ENCODE measurements around the gene SRRM2. TPM values are rescaled to one million over a fixed set of nuclear protein-coding genes. Genes with fewer than 3 reads are reported as not detected.

The SRRM2 gene
- total RNA-seq, 4 donors from 2014 or later: 73.9 to 398 (median 255) TPM

DNA sequence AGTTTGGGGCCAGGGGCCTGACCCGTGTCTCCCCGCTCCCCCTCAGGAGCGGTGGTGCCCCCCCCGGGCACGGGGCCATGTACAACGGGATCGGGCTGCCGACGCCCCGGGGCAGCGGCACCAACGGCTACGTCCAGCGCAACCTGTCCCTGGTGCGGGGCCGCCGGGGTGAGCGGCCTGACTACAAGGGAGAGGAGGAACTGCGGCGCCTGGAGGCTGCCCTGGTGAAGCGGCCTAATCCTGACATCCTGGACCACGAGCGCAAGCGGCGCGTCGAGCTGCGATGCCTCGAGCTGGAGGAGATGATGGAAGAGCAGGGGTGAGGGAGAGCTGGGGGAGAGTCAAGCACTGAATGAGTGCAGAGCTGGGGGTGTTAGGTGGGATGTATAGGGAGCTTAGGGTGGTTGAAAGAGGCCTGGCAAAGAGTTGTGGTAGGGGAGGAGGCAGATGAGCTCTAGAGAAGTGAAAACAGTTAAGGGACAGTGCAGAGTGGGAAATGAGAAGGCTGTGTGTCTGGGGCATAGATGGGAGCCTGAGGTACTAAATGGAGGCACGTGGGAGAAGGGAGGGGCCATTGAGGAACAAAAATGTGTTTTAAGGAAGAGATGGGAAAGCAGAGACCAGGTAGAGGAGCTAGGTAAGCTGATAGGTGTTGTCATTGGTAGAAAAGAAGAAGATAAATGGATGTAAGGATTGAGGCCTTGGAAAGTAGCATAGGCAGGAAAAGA is 4.0 kb downstream of the SRRM2 start:
- H3K9me3 ChIP-seq: no peaks in the 10 kb centered on the region
- no peak for TF ChIP-seq POLR2AphosphoS5 (IDR thresholded peaks at IDR 0.05)
- no peak for TF ChIP-seq EP300 (IDR thresholded peaks at IDR 0.05)
- TF ChIP-seq POLR2A (IDR thresholded peaks at IDR 0.05): no peak
- TF ChIP-seq, protein P1, sequence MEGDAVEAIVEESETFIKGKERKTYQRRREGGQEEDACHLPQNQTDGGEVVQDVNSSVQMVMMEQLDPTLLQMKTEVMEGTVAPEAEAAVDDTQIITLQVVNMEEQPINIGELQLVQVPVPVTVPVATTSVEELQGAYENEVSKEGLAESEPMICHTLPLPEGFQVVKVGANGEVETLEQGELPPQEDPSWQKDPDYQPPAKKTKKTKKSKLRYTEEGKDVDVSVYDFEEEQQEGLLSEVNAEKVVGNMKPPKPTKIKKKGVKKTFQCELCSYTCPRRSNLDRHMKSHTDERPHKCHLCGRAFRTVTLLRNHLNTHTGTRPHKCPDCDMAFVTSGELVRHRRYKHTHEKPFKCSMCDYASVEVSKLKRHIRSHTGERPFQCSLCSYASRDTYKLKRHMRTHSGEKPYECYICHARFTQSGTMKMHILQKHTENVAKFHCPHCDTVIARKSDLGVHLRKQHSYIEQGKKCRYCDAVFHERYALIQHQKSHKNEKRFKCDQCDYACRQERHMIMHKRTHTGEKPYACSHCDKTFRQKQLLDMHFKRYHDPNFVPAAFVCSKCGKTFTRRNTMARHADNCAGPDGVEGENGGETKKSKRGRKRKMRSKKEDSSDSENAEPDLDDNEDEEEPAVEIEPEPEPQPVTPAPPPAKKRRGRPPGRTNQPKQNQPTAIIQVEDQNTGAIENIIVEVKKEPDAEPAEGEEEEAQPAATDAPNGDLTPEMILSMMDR (IDR thresholded peaks at IDR 0.05): no peak
- H3K36me3 ChIP-seq: peaks cover 15 to 52% of the 10 kb centered on the region in 2 donors
- H3K4me1 ChIP-seq: peaks cover 0 to 70% (median 27%) of the 10 kb centered on the region in 3 donors
- 58 to 90% methylated on average over 2 to 13 of the region's 30 CpGs for WGBS, 2 donors (ENCODE audit: low coverage in 1 of 2)
- no peak overlapping the region for H3K27ac ChIP-seq
- H3K27me3 ChIP-seq: no peaks in the 10 kb centered on the region
- H3K4me3 ChIP-seq: no peak overlapping the region
- ATAC-seq: no peak

GRCh38 chr16:2757344-2757743 is 4.9 kb downstream of the SRRM2 start:
- Histone ChIP-seq H3K36me3 (peaks cover 15 to 61% of the 10 kb centered on the region in 2 donors), H3K27ac (no peak overlapping the region), H3K4me3 (no peak overlapping the region), H3K4me1 (peaks cover 0 to 64% (median 27%) of the 10 kb centered on the region in 3 donors), H3K27me3 (no peaks in the 10 kb centered on the region), H3K9me3 (no peaks in the 10 kb centered on the region)
- no peak for TF ChIP-seq EP300 (IDR thresholded peaks at IDR 0.05)
- TF ChIP-seq POLR2AphosphoS5 (IDR thresholded peaks at IDR 0.05): no peak
- TF ChIP-seq POLR2A (IDR thresholded peaks at IDR 0.05): no peak
- no peak for ATAC-seq
- WGBS, 2 donors (ENCODE audit: low coverage in 1 of 2): 61 to 65% methylated on average over 9 to 11 of the region's 11 CpGs

- WGBS, 2 donors (ENCODE audit: low coverage in 1 of 2): 96 to 100% methylated on average over 2 to 7 of the region's 10 CpGs
- H3K27ac ChIP-seq: no peak overlapping the region
- no peak for ATAC-seq
- H3K36me3 ChIP-seq: peaks cover 15 to 98% of the 10 kb centered on the region in 2 donors
- H3K27me3 ChIP-seq: no peaks in the 10 kb centered on the region
- no peak for TF ChIP-seq POLR2A (IDR thresholded peaks at IDR 0.05)
- TF ChIP-seq POLR2AphosphoS5 (IDR thresholded peaks at IDR 0.05): no peak
- TF ChIP-seq EP300 (IDR thresholded peaks at IDR 0.05): no peak
- TF ChIP-seq, protein P1 (IDR thresholded peaks at IDR 0.05): no peak
- peaks cover 0 to 34% (median 4%) of the 10 kb centered on the region in 3 donors for H3K4me1 ChIP-seq
- H3K4me3 ChIP-seq: no peak overlapping the region
- no peaks in the 10 kb centered on the region for H3K9me3 ChIP-seq
Measured at GRCh38 chr16:2761472-2761871, 9.0 kb downstream of the SRRM2 start.

- Histone ChIP-seq H3K27ac (no peak overlapping the region), H3K36me3 (peaks cover 15 to 100% of the 10 kb centered on the region in 2 donors), H3K9me3 (no peaks in the 10 kb centered on the region), H3K4me1 (peaks cover 0 to 29% (median 4%) of the 10 kb centered on the region in 3 donors), H3K27me3 (no peaks in the 10 kb centered on the region), H3K4me3 (no peak overlapping the region)
- TF ChIP-seq POLR2AphosphoS5 (IDR thresholded peaks at IDR 0.05): no peak
- no peak for TF ChIP-seq EP300 (IDR thresholded peaks at IDR 0.05)
- TF ChIP-seq, protein P1 (IDR thresholded peaks at IDR 0.05): no peak
- no peak for TF ChIP-seq POLR2A (IDR thresholded peaks at IDR 0.05)
- 96 to 100% methylated on average over 5 to 10 of the region's 42 CpGs for WGBS, 2 donors (ENCODE audit: low coverage in 1 of 2)
- no peak for ATAC-seq
Measured at GRCh38 chr16:2761886-2762583, 9.6 kb downstream of the SRRM2 start.

DNA sequence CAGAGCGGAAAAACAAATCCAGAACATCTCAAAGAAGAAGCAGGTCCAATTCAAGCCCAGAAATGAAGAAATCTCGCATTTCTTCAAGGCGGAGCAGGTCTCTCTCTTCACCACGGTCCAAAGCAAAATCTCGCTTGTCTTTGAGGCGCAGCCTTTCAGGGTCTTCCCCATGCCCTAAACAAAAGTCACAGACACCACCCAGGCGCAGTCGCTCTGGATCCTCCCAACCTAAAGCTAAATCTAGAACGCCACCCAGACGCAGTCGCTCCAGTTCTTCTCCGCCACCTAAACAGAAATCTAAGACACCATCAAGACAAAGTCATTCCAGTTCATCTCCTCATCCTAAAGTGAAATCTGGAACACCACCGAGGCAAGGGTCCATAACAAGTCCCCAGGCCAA is 10.3 kb downstream of the SRRM2 start:
- no peak overlapping the region for H3K4me3 ChIP-seq
- TF ChIP-seq POLR2AphosphoS5 (IDR thresholded peaks at IDR 0.05) (no peak), POLR2A (IDR thresholded peaks at IDR 0.05) (no peak), EP300 (IDR thresholded peaks at IDR 0.05) (no peak)
- TF ChIP-seq, protein P1 (IDR thresholded peaks at IDR 0.05): no peak
- 93 to 95% methylated on average over 3 to 12 of the region's 13 CpGs for WGBS, 2 donors (ENCODE audit: low coverage in 1 of 2)
- H3K27me3 ChIP-seq: no peaks in the 10 kb centered on the region
- no peaks in the 10 kb centered on the region for H3K9me3 ChIP-seq
- peaks cover 15 to 100% of the 10 kb centered on the region in 2 donors for H3K36me3 ChIP-seq
- no peak for ATAC-seq
- peaks cover 0 to 29% (median under 1%) of the 10 kb centered on the region in 3 donors for H3K4me1 ChIP-seq
- H3K27ac ChIP-seq: no peak overlapping the region
